HepG2 (cell line): ENCODE results near the gene CDK14.

Experiments
- HOXA9 ChIP-seq: sonication (generic); formaldehyde crosslinking; IDR thresholded peaks from 2 replicates; pipeline ENCODE4 v1.8.1; 2022; ENCODE audit warnings: missing genetic modification reagents, mild to moderate bottlenecking, moderate library complexity, borderline replicate concordance
- JUNB ChIP-seq: sonication (generic); formaldehyde crosslinking; IDR thresholded peaks from 2 replicates; pipeline ENCODE4 v1.8.0; 2022; ENCODE audit warnings: missing genetic modification reagents, mild to moderate bottlenecking, borderline replicate concordance
- MLXIP ChIP-seq: sonication (generic); formaldehyde crosslinking; IDR thresholded peaks from 2 replicates; pipeline ENCODE4 v1.9.0; 2021; ENCODE audit warnings: missing genetic modification reagents, borderline replicate concordance
- NR1H2 ChIP-seq: sonication (generic); formaldehyde crosslinking; IDR thresholded peaks from 2 replicates; pipeline ENCODE4 v1.8.1; 2022; ENCODE audit warnings: low read depth, missing genetic modification reagents, borderline replicate concordance
- PLRG1 ChIP-seq: fragments of 450-650 bp; conservative IDR thresholded peaks from 2 replicates; pipeline ENCODE4 v1.6.1; 2016
- ZBTB21 ChIP-seq: sonication (generic); formaldehyde crosslinking; IDR thresholded peaks from 2 replicates; pipeline ENCODE4 v1.4.0; 2020; ENCODE audit warnings: missing genetic modification reagents
- ZBTB7A ChIP-seq: sonication (generic); formaldehyde crosslinking; IDR thresholded peaks from 2 replicates; pipeline ENCODE4 v1.8.0; 2022; ENCODE audit warnings: mild to moderate bottlenecking, missing genetic modification reagents
- ZNF274 ChIP-seq: sonication (generic); formaldehyde crosslinking; IDR thresholded peaks from 2 replicates; pipeline ENCODE4 v1.5.1; 2020; ENCODE audit warnings: mild to moderate bottlenecking, missing genetic modification reagents
- ZNF639 ChIP-seq: conservative IDR thresholded peaks from 2 replicates; pipeline ENCODE4 v1.6.1; 2018; ENCODE audit warnings: missing genetic modification reagents
- ZSCAN22 ChIP-seq: sonication (generic); formaldehyde crosslinking; IDR thresholded peaks from 2 replicates; pipeline ENCODE4 v1.4.0; 2020; ENCODE audit warnings: mild to moderate bottlenecking, missing genetic modification reagents
- TF ChIP-seq, protein P1 (sequence below): sonication (generic); formaldehyde crosslinking; IDR thresholded peaks from 2 replicates; pipeline ENCODE4 v1.4.0; 2020; ENCODE audit warnings: missing genetic modification reagents, borderline replicate concordance
- TF ChIP-seq, protein P2 (sequence below): sonication (generic); formaldehyde crosslinking; IDR thresholded peaks from 2 replicates; pipeline ENCODE4 v1.8.0; 2022; ENCODE audit warnings: mild to moderate bottlenecking, missing genetic modification reagents, moderate library complexity

- TF ChIP-seq ZBTB7A, result no peak
- TF ChIP-seq ZNF639, result no peak
- TF ChIP-seq, protein P1, sequence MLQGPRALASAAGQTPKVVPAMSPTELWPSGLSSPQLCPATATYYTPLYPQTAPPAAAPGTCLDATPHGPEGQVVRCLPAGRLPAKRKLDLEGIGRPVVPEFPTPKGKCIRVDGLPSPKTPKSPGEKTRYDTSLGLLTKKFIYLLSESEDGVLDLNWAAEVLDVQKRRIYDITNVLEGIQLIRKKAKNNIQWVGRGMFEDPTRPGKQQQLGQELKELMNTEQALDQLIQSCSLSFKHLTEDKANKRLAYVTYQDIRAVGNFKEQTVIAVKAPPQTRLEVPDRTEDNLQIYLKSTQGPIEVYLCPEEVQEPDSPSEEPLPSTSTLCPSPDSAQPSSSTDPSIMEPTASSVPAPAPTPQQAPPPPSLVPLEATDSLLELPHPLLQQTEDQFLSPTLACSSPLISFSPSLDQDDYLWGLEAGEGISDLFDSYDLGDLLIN, result no peak
- no peak for TF ChIP-seq NR1H2
- no peak for TF ChIP-seq JUNB (CRISPR knock-in tag)
- TF ChIP-seq HOXA9 (CRISPR knock-in tag), result no peak
- TF ChIP-seq PLRG1, result no peak
- TF ChIP-seq, protein P2, sequence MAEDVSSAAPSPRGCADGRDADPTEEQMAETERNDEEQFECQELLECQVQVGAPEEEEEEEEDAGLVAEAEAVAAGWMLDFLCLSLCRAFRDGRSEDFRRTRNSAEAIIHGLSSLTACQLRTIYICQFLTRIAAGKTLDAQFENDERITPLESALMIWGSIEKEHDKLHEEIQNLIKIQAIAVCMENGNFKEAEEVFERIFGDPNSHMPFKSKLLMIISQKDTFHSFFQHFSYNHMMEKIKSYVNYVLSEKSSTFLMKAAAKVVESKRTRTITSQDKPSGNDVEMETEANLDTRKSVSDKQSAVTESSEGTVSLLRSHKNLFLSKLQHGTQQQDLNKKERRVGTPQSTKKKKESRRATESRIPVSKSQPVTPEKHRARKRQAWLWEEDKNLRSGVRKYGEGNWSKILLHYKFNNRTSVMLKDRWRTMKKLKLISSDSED (CRISPR knock-in tag), result no peak
- no peak for TF ChIP-seq ZSCAN22 (CRISPR knock-in tag)
- no peak for TF ChIP-seq MLXIP (CRISPR knock-in tag)
- no peak for TF ChIP-seq ZBTB21 (CRISPR knock-in tag)
- no peak for TF ChIP-seq ZNF274
These were observed 429.8 kb downstream of the CDK14 start for GRCh38 chr7:91025906-91026390.
